Measurements from ENCODE around the gene CACNB1. TPM values are rescaled to one million over a fixed set of nuclear protein-coding genes. Genes with fewer than 3 reads are reported as not detected.

CACNB1 gene
- polyA plus RNA-seq, 1 of the 3 experiments (the other 2 are of a cell fraction) = 7.4 TPM

DNA sequence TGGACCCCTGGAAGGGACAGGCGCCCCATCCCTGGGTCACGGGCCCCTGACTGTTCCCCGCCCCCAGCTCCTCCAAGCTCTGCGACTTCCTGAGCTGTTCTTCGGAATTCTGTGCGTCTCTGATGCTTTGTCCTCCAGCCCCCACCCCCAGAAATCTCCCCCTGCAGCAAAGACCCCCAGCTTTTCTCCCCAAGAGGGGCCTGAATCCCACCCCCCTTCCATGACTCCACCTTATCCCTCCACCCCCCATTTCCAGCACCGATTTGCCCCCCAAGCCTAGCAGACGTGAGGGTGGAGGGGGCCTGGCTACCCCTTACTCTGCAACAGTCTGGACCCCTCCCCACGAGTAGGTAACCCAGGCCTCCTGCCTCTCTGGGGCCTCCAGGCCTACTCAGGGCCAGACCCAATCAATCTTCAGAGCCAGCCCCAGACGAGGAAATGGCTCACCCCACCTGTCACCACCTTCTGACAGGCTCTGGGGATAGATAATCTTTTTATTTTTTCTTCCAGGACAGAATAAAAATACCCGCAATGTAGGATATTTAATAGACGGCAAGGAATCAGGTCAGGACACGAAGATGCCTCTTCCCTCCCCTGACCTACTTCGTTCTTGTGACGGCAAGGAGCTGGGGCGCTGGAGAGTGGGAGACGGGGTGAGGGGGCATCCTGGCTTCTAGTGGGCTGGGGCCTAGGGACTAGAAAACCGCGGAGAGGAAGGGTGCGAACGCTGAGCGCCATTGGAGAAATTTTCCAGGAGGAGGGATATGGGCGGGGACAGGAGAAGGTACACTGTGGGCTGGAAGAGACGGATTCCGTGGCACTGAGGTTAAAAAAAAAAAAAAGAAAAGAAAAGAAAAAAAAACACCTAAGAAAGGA lies 45.3 kb downstream of the CACNB1 start:
- POLR2A ChIA-PET = interaction anchor here (0.7 to 1.6 kb wide), 3 partner anchors 44 to 227 kb away, joined by 3 to 6 read pairs (median 4); partner anchors contain the start of gene LASP1NB
- no peak overlapping the region for H3K9ac ChIP-seq
- 45% methylated on average over 23 of the region's 25 CpGs for WGBS (ENCODE audit: low lambda C conversion rate)

DNA sequence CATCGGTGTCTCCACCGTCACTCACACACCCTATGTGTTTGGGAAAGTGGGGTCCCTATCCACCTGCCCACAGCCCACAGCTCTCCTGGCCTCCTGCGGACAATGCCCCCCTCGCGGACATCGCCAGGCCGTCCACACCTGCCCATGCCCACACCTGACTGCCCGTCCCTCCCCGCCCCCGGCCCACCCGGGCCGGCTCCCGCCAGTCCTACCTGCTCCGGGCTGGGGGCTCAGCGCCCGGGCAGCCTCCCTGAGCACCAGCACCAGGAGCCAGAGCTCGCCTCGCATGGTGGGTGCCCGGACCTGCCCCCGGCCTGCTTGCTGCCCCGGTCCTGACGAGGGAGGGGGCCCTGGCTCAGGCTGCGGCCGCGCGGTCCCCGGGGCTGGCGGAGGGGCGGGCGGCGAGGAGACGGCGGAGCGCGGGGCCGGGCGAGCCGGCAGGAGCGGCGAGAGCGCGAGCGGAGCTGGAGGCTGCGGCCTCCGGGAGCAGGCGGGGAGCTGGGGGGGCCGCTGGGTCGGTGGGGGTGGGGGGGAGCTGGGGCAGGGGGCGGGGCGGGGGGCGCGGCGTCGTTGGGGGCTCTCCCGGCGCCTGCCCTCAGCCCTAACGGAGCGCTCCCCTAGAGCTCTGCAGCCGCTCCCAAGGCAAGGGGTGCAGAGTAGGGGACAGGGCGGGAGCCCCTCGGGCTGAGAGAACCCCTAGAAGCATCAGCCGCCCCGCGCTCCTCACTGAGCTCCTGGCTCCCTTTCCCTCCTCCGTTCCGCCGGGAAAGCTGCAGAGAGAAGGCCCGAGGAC lies 46.1 kb downstream of the CACNB1 start, which contains the start of gene PLXDC1:
Gene PLXDC1, minus strand, starts transcription at position 488 of the 793 bp plus-strand sequence. Its CDS starts 200 bp downstream, at position 288.
- POLR2A ChIA-PET = no interaction called here
- peak within 1 kb of the TSS; percentile 95 for H2AFZ ChIP-seq (ENCODE audit: low read depth)
- H3K36me3 ChIP-seq (replicated peaks in 1 of 2; ENCODE audit: control insufficient read depth in 1 of 2, insufficient read depth in 2 of 2, low read length in 1 of 2) = no peaks in the 10 kb centered on the region
- no peaks in the 10 kb centered on the region for H3K9me2 ChIP-seq
- CTCF ChIA-PET = interaction anchor here (0.9 to 6.2 kb wide), 15 partner anchors 20 to 168 kb away, joined by 3 to 174 read pairs (median 5); no protein-coding TSS in a partner anchor
- peaks cover 12% of the 10 kb centered on the region for H3F3A ChIP-seq (replicated peaks; ENCODE audit: insufficient read depth)
- no peaks in the 10 kb centered on the region for H3K79me2 ChIP-seq (ENCODE audit: insufficient read depth)
- H3K4me2 ChIP-seq = peak within 1 kb of the TSS; percentile 88
- H3K4me3 ChIP-seq (ENCODE audit: low read depth in 2 of 2, low read length in 1 of 2) = peak within 1 kb of the TSS; percentile 83 to 89; a peak in 3 of 4 replicates
- no peak for TF ChIP-seq CHD2 (IDR thresholded peaks at IDR 0.05; ENCODE audit: low read length, partially characterized antibody)
- TF ChIP-seq, protein P1, sequence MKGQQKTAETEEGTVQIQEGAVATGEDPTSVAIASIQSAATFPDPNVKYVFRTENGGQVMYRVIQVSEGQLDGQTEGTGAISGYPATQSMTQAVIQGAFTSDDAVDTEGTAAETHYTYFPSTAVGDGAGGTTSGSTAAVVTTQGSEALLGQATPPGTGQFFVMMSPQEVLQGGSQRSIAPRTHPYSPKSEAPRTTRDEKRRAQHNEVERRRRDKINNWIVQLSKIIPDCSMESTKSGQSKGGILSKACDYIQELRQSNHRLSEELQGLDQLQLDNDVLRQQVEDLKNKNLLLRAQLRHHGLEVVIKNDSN (IDR thresholded peaks at IDR 0.05; ENCODE audit: borderline replicate concordance, low read depth) = no peak
- TF ChIP-seq, protein P2, sequence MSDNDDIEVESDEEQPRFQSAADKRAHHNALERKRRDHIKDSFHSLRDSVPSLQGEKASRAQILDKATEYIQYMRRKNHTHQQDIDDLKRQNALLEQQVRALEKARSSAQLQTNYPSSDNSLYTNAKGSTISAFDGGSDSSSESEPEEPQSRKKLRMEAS (IDR thresholded peaks at IDR 0.05; ENCODE audit: low read depth) = no peak
- TF ChIP-seq, protein P3, sequence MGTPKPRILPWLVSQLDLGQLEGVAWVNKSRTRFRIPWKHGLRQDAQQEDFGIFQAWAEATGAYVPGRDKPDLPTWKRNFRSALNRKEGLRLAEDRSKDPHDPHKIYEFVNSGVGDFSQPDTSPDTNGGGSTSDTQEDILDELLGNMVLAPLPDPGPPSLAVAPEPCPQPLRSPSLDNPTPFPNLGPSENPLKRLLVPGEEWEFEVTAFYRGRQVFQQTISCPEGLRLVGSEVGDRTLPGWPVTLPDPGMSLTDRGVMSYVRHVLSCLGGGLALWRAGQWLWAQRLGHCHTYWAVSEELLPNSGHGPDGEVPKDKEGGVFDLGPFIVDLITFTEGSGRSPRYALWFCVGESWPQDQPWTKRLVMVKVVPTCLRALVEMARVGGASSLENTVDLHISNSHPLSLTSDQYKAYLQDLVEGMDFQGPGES (IDR thresholded peaks at IDR 0.05; ENCODE audit: low read depth, low read length) = no peak
- H3K27ac ChIP-seq (ENCODE audit: low read depth in 2 of 2, low read length in 1 of 2) = no peak within 1 kb of the TSS
- 32% methylated on average over 20 of the region's 68 CpGs for WGBS (ENCODE audit: low lambda C conversion rate)
- H3K27me3 ChIP-seq (ENCODE audit: insufficient read depth) = peaks cover 13% of the 10 kb centered on the region; the same call in 1 of the 2 replicates
- H3K9me3 ChIP-seq = no peaks in the 10 kb centered on the region
- H4K20me1 ChIP-seq (ENCODE audit: insufficient read depth) = no peaks in the 10 kb centered on the region
- H3K4me1 ChIP-seq (ENCODE audit: control insufficient read depth in 1 of 2, insufficient read depth in 2 of 2, low read depth in 1 of 2, low read length in 1 of 2) = peaks cover 0 to 18% of the 10 kb centered on the region in 2 experiments; a peak in 1 of 4 replicates
- peak; percentile 79 for DNase-seq
- no peak within 1 kb of the TSS for H3K9ac ChIP-seq

More for the DNA sequence above, 45.3 kb downstream of the CACNB1 start:
- Histone ChIP-seq H3K36me3 (replicated peaks in 1 of 2; ENCODE audit: control insufficient read depth in 1 of 2, insufficient read depth in 2 of 2, low read length in 1 of 2) (no peaks in the 10 kb centered on the region), H3K27ac (ENCODE audit: low read depth in 2 of 2, low read length in 1 of 2) (no peak overlapping the region), H3K4me2 (peak overlapping the region; percentile 88), H3K9me2 (no peaks in the 10 kb centered on the region), H3F3A (replicated peaks; ENCODE audit: insufficient read depth) (peaks cover 12% of the 10 kb centered on the region), H3K27me3 (ENCODE audit: insufficient read depth) (peaks cover 13% of the 10 kb centered on the region; the same call in 1 of the 2 replicates), H2AFZ (ENCODE audit: low read depth) (peak overlapping the region; percentile 95), H4K20me1 (ENCODE audit: insufficient read depth) (no peaks in the 10 kb centered on the region), H3K79me2 (ENCODE audit: insufficient read depth) (no peaks in the 10 kb centered on the region), H3K9me3 (no peaks in the 10 kb centered on the region), H3K4me1 (ENCODE audit: control insufficient read depth in 1 of 2, insufficient read depth in 2 of 2, low read depth in 1 of 2, low read length in 1 of 2) (peaks cover 0 to 20% of the 10 kb centered on the region in 2 experiments; a peak in 1 of 4 replicates), H3K4me3 (ENCODE audit: low read depth in 2 of 2, low read length in 1 of 2) (peak overlapping the region; percentile 83 to 89)
- CTCF ChIA-PET = interaction anchor here (0.6 to 6.2 kb wide), 54 partner anchors 9 to 400 kb away, joined by 3 to 174 read pairs (median 5); partner anchors contain the start of genes ARL5C, LASP1, LASP1NB and PIP4K2B
- peak; percentile 52 for DNase-seq
- TF ChIP-seq, protein P4, sequence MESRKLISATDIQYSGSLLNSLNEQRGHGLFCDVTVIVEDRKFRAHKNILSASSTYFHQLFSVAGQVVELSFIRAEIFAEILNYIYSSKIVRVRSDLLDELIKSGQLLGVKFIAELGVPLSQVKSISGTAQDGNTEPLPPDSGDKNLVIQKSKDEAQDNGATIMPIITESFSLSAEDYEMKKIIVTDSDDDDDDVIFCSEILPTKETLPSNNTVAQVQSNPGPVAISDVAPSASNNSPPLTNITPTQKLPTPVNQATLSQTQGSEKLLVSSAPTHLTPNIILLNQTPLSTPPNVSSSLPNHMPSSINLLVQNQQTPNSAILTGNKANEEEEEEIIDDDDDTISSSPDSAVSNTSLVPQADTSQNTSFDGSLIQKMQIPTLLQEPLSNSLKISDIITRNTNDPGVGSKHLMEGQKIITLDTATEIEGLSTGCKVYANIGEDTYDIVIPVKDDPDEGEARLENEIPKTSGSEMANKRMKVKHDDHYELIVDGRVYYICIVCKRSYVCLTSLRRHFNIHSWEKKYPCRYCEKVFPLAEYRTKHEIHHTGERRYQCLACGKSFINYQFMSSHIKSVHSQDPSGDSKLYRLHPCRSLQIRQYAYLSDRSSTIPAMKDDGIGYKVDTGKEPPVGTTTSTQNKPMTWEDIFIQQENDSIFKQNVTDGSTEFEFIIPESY (IDR thresholded peaks at IDR 0.05; ENCODE audit: borderline replicate concordance, low read depth) = no peak
- TF ChIP-seq YY1 (IDR thresholded peaks at IDR 0.05; ENCODE audit: low read depth) (no peak), EZH2phosphoT487 (IDR thresholded peaks at IDR 0.05; ENCODE audit: borderline replicate concordance, low read depth) (no peak)
